GM23248 (cell line): ENCODE data around the gene UNC93B1.

Experiments
- EZH2 ChIP-seq: fragments of 200-600 bp; sonication (generic); IDR thresholded peaks from 2 replicates; pipeline ENCODE4 v1.6.1; 2018; ENCODE audit warnings: antibody characterized with exemption, mild to moderate bottlenecking; ENCODE audit not compliant: insufficient read depth, poor library complexity, severe bottlenecking
- EZH2phosphoT487 ChIP-seq: fragments of 200-600 bp; sonication (generic); IDR thresholded peaks from 2 replicates; pipeline ENCODE4 v1.6.1; 2018; ENCODE audit warnings: antibody characterized with exemption, moderate library complexity, mild to moderate bottlenecking, low read depth; ENCODE audit not compliant: insufficient read depth

GRCh38 chr11:68002938-68003845 lies 705 bp downstream of the UNC93B1 start:
- TF ChIP-seq EZH2phosphoT487 (no peak), EZH2 (no peak)
